ENCODE data around the gene VPREB1. TPM values are rescaled to one million over a fixed set of nuclear protein-coding genes. Genes with fewer than 3 reads are reported as not detected.

The VPREB1 gene
- total RNA-seq, 4 donors from 2014 or later: 2.6 TPM; not detected in 3

- intact Hi-C loops (cut with DNase I; ENCODE audit: low total_unique reads): no loop called here
- Histone ChIP-seq H3K27me3 (no peaks in the 10 kb centered on the region), H3K4me1 (no peaks in the 10 kb centered on the region), H3K36me3 (no peaks in the 10 kb centered on the region), H3K4me3 (no peak overlapping the region), H3K9me3 (no peaks in the 10 kb centered on the region), H3K27ac (no peak overlapping the region)
- TF ChIP-seq POLR2A (IDR thresholded peaks at IDR 0.05) (no peak), CTCF (IDR thresholded peaks at IDR 0.05) (peak in 2 of 4 experiments; percentile 7 to 25)
- no peak for DNase-seq
Measured at GRCh38 chr22:22201185-22201929, 43.2 kb upstream of the VPREB1 start.

GRCh38 chr22:22201930-22202343 is 42.6 kb upstream of the VPREB1 start:
- no peaks in the 10 kb centered on the region for H3K36me3 ChIP-seq
- TF ChIP-seq CTCF (IDR thresholded peaks at IDR 0.05) (no peak), POLR2A (IDR thresholded peaks at IDR 0.05) (no peak)
- no peaks in the 10 kb centered on the region for H3K9me3 ChIP-seq
- no peaks in the 10 kb centered on the region for H3K4me1 ChIP-seq
- H3K4me3 ChIP-seq: no peak overlapping the region
- H3K27ac ChIP-seq: no peak overlapping the region
- DNase-seq: no peak
- intact Hi-C loops (cut with DNase I; ENCODE audit: low total_unique reads): no loop called here
- no peaks in the 10 kb centered on the region for H3K27me3 ChIP-seq

- TF ChIP-seq CTCF (IDR thresholded peaks at IDR 0.05) (no peak), POLR2A (IDR thresholded peaks at IDR 0.05) (no peak)
- Histone ChIP-seq H3K36me3 (no peaks in the 10 kb centered on the region), H3K27me3 (no peaks in the 10 kb centered on the region), H3K27ac (no peak overlapping the region), H3K4me1 (no peaks in the 10 kb centered on the region), H3K9me3 (no peaks in the 10 kb centered on the region), H3K4me3 (no peak overlapping the region)
- DNase-seq: no peak
- intact Hi-C loops (cut with DNase I; ENCODE audit: low total_unique reads): no loop called here
Measured at GRCh38 chr22:22203048-22203971, 41.3 kb upstream of the VPREB1 start.

- H3K27ac ChIP-seq: no peak overlapping the region
- no peaks in the 10 kb centered on the region for H3K9me3 ChIP-seq
- peak in 1 of 2 donors; percentile 22 for DNase-seq
- no peaks in the 10 kb centered on the region for H3K36me3 ChIP-seq
- no peaks in the 10 kb centered on the region for H3K4me1 ChIP-seq
- H3K27me3 ChIP-seq: no peaks in the 10 kb centered on the region
- H3K4me3 ChIP-seq: no peak overlapping the region
- intact Hi-C loops (cut with DNase I; ENCODE audit: low total_unique reads): no loop called here
- TF ChIP-seq CTCF (IDR thresholded peaks at IDR 0.05) (peak in 1 of 4 experiments; percentile 8), POLR2A (IDR thresholded peaks at IDR 0.05) (no peak)
Measured at GRCh38 chr22:22207845-22208564, 36.6 kb upstream of the VPREB1 start.
